ENCODE data around the gene ELN. TPM values are rescaled to one million over a fixed set of nuclear protein-coding genes. Genes with fewer than 3 reads are reported as not detected.

ELN gene
- total and polyA plus RNA-seq, 2 of the 8 experiments (the other 6 are each of a cell fraction or from before 2014, with no cell fraction given) = 5.1 to 5.6 TPM

GRCh38 chr7:74071121-74071520 is 43.1 kb downstream of the ELN start:
- Histone ChIP-seq H2BK15ac (ENCODE audit: low read length) (no peak overlapping the region), H3K18ac (ENCODE audit: extremely low read depth, low read length) (no peak overlapping the region), H3K27me3 (replicated peaks in 1 of 4; ENCODE audit: control insufficient read depth in 3 of 4, extremely low read depth in 1 of 4, insufficient read depth in 3 of 4, low read length in 3 of 4) (no peaks in the 10 kb centered on the region), H3K23ac (ENCODE audit: insufficient read length) (no peak overlapping the region), H2BK12ac (ENCODE audit: low read depth, low read length) (no peak overlapping the region), H3K4me1 (replicated peaks in 1 of 4; ENCODE audit: control insufficient read depth in 3 of 4, insufficient read depth in 4 of 4, low read length in 3 of 4) (peaks cover 0 to 6% (median under 1%) of the 10 kb centered on the region in 4 experiments; a peak in 2 of 7 replicates), H4K5ac (ENCODE audit: insufficient read length, low read depth, low read length) (no peak overlapping the region), H3K14ac (ENCODE audit: insufficient read length) (no peak overlapping the region), H3K56ac (replicated peaks; ENCODE audit: insufficient read length, low read depth, low read length) (no peak overlapping the region), H3K23me2 (ENCODE audit: low read depth, low read length) (peaks cover 2% of the 10 kb centered on the region; the same call in 1 of the 2 replicates), H3K79me2 (ENCODE audit: control insufficient read depth in 1 of 2, insufficient read depth in 2 of 2, low read length in 2 of 2) (no peaks in the 10 kb centered on the region), H3K9me3 (ENCODE audit: insufficient read depth in 2 of 2, low read depth in 1 of 2, low read length in 1 of 2) (no peaks in the 10 kb centered on the region), H3K4me3 (ENCODE audit: extremely low read depth in 1 of 4, insufficient read depth in 2 of 4, low read depth in 3 of 4, low read length in 4 of 4) (no peak overlapping the region), H2BK20ac (ENCODE audit: low read length) (no peak overlapping the region), H3K9ac (replicated peaks in 1 of 4; ENCODE audit: extremely low read depth in 1 of 4, low read depth in 3 of 4, low read length in 3 of 4) (no peak overlapping the region), H4K20me1 (replicated peaks in 1 of 2; ENCODE audit: control insufficient read depth in 1 of 2, insufficient read depth in 2 of 2, low read length in 2 of 2) (no peaks in the 10 kb centered on the region), H4K91ac (replicated peaks; ENCODE audit: insufficient read length, low read length) (no peak overlapping the region), H3K36me3 (ENCODE audit: control insufficient read depth in 2 of 4, insufficient read depth in 4 of 4, low read length in 3 of 4) (no peaks in the 10 kb centered on the region), H4K8ac (ENCODE audit: extremely low read depth, insufficient read depth, low read length) (no peak overlapping the region), H3K4ac (replicated peaks; ENCODE audit: insufficient read length, low read depth, low read length) (no peak overlapping the region), H2AK5ac (ENCODE audit: low read depth, low read length) (no peak overlapping the region), H3K27ac (ENCODE audit: low read depth, low read length) (no peak overlapping the region), H3K4me2 (ENCODE audit: insufficient read depth in 1 of 2, low read depth in 2 of 2, low read length in 2 of 2) (no peak overlapping the region), H3K79me1 (ENCODE audit: low read depth, low read length) (no peaks in the 10 kb centered on the region), H2BK120ac (replicated peaks; ENCODE audit: low read depth, low read length) (no peak overlapping the region), H2AFZ (ENCODE audit: low read length) (no peak overlapping the region), H2BK5ac (ENCODE audit: low read depth, low read length) (no peak overlapping the region)
- FAIRE-seq (no peak), DNase-seq (ENCODE audit: low read depth in 1 of 2, low spot score in 2 of 2) (no peak)
- POLR2A ChIA-PET (ENCODE audit: partially characterized antibody) = interaction anchor here (0.5 kb wide), 1 partner anchor 67 kb away, joined by 3 read pairs; no protein-coding TSS in a partner anchor
- TF ChIP-seq BACH1 (IDR thresholded peaks at IDR 0.05; ENCODE audit: low read length) (no peak), SP4 (IDR thresholded peaks at IDR 0.05; ENCODE audit: low read length) (no peak), BCL11A (IDR thresholded peaks at IDR 0.05; ENCODE audit: low read depth in 2 of 2, low read length in 2 of 2) (no peak), MAFK (IDR thresholded peaks at IDR 0.05; ENCODE audit: low read depth, low read length) (no peak), TAF7 (optimal IDR thresholded peaks at IDR 0.05; ENCODE audit: borderline replicate concordance, low read depth, low read length) (no peak), RXRA (IDR thresholded peaks at IDR 0.05; ENCODE audit: insufficient read depth, low read depth, low read length) (no peak)
- CTCF ChIA-PET (ENCODE audit: partially characterized antibody) = interaction anchor here (0.7 to 1.9 kb wide), 9 partner anchors 8 to 165 kb away, joined by 3 to 8 read pairs (median 3); no protein-coding TSS in a partner anchor
- 100% methylated on average over 3 of the region's 3 CpGs; no CpG with 5 or more reads in 1 of the 2 experiments for WGBS, 2 experiments (ENCODE audit: extremely low coverage in 1 of 2, insufficient coverage in 1 of 2, insufficient read length in 1 of 2, insufficient replicate concordance in 2 of 2, low coverage in 1 of 2, low lambda C conversion rate in 2 of 2, missing lambda C conversion rate in 1 of 2)
